HEK293T (cell line): ENCODE measurements around the gene AKR1B15.

Source experiments
- CTCF ChIA-PET: fragments of 350-600 bp; formaldehyde crosslinking; extraction: SDS; loops from one replicate; lab custom pipeline; 2021; ENCODE audit warnings: antibody characterized with exemption, inconsistent platforms; lab: Yijun Ruan, JAX
- POLR2A ChIA-PET: fragments of 350-600 bp; formaldehyde crosslinking; extraction: SDS; loops from one replicate; lab custom pipeline; 2020; ENCODE audit warnings: antibody characterized with exemption, inconsistent platforms; lab: Yijun Ruan, JAX
- DNase-seq: peaks from one replicate; pipeline ENCODE4 v3.0.0; 2012; ENCODE audit warnings: mixed read lengths; ENCODE audit errors: extremely low spot score
- ARNT ChIP-seq: fragments of 450-650 bp; IDR thresholded peaks from 2 replicates; pipeline ENCODE4 v1.6.1; 2017; ENCODE audit warnings: mild to moderate bottlenecking
- BHLHE40 ChIP-seq: fragments of 450-650 bp; IDR thresholded peaks from 2 replicates; pipeline ENCODE4 v1.6.1; 2016; ENCODE audit warnings: mild to moderate bottlenecking, moderate library complexity, borderline replicate concordance
- CTBP1 ChIP-seq: fragments of 450-650 bp; IDR thresholded peaks from 2 replicates; pipeline ENCODE4 v1.6.1; 2016; ENCODE audit warnings: borderline replicate concordance
- ELF4 ChIP-seq: fragments of 450-650 bp; IDR thresholded peaks from 2 replicates; pipeline ENCODE4 v1.6.1; 2017; ENCODE audit warnings: antibody characterized with exemption
- FOXA1 ChIP-seq: fragments of 450-650 bp; IDR thresholded peaks from 2 replicates; pipeline ENCODE4 v1.6.1; 2016; ENCODE audit warnings: mild to moderate bottlenecking
- FOXK2 ChIP-seq: fragments of 450-650 bp; IDR thresholded peaks from 2 replicates; pipeline ENCODE4 v1.6.1; 2016; ENCODE audit warnings: mild to moderate bottlenecking
- FOXM1 ChIP-seq: fragments of 450-650 bp; IDR thresholded peaks from 2 replicates; pipeline ENCODE4 v1.6.1; 2017; ENCODE audit warnings: mild to moderate bottlenecking, borderline replicate concordance
- HDGF ChIP-seq: fragments of 450-650 bp; IDR thresholded peaks from 2 replicates; pipeline ENCODE4 v1.6.1; 2017; ENCODE audit warnings: antibody characterized with exemption, borderline replicate concordance
- L3MBTL2 ChIP-seq: fragments of 450-650 bp; conservative IDR thresholded peaks from 2 replicates; pipeline ENCODE4 v1.6.1; 2016; ENCODE audit warnings: mild to moderate bottlenecking
- LEF1 ChIP-seq: fragments of 450-650 bp; IDR thresholded peaks from 2 replicates; pipeline ENCODE4 v1.6.1; 2017; ENCODE audit warnings: mild to moderate bottlenecking, borderline replicate concordance
- NFRKB ChIP-seq: fragments of 450-650 bp; IDR thresholded peaks from 2 replicates; pipeline ENCODE4 v1.6.1; 2016; ENCODE audit warnings: mild to moderate bottlenecking, moderate library complexity
- SP1 ChIP-seq: fragments of 450-650 bp; IDR thresholded peaks from 2 replicates; pipeline ENCODE4 v1.6.1; 2017
- SUZ12 ChIP-seq: fragments of 450-650 bp; IDR thresholded peaks from 2 replicates; pipeline ENCODE4 v1.6.1; 2016; ENCODE audit warnings: mild to moderate bottlenecking
- TARDBP ChIP-seq: fragments of 450-650 bp; IDR thresholded peaks from 2 replicates; pipeline ENCODE4 v1.6.1; 2016
- ZNF384 ChIP-seq: fragments of 450-650 bp; IDR thresholded peaks from 2 replicates; pipeline ENCODE4 v1.6.1; 2016
- TF ChIP-seq, protein P1 (sequence below): fragments of 450-650 bp; IDR thresholded peaks from 2 replicates; pipeline ENCODE4 v1.6.1; 2016

The AKR1B15 gene

DNA sequence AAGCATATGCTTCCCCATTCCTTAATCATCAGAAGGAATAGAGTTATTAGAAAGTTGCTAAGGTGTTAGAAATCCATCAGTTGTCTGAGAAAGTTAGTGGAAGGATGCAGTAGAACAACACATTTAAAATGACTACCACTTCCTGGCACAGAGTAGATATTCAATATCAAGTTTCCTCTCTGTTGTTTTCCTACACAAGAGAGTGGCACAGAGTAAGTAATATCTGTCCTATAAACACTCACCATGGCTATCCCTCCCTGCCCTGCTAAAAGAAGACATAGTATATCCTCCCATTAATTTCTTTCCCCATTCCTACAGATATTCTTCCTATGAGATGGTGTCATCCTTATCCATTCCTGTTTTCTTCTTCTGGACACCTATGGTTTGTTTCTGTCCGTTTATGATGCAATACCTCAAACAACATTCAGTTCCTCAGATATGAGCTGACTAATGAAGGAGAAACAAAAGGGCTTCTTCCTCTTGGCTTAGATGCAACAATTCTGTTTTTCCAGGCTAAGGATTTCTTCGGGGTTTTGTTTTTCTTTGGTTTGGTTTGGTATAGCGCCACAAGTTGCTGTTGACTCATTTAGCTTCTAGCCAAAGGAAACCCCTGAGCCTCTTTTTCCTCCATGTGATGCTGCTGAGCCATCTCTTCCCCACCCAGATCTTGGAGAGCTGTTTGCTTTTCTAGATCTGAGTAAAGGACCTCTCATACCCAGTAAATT lies 64.9 kb downstream of the AKR1B15 start:
- ChIA-PET CTCF (no interaction called here), POLR2A (no interaction called here)
- no peak for DNase-seq
- TF ChIP-seq, protein P1, sequence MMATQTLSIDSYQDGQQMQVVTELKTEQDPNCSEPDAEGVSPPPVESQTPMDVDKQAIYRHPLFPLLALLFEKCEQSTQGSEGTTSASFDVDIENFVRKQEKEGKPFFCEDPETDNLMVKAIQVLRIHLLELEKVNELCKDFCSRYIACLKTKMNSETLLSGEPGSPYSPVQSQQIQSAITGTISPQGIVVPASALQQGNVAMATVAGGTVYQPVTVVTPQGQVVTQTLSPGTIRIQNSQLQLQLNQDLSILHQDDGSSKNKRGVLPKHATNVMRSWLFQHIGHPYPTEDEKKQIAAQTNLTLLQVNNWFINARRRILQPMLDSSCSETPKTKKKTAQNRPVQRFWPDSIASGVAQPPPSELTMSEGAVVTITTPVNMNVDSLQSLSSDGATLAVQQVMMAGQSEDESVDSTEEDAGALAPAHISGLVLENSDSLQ, result no peak
- TF ChIP-seq LEF1 (no peak), NFRKB (no peak), ELF4 (no peak), ARNT (no peak), SUZ12 (no peak), FOXA1 (no peak), BHLHE40 (no peak), ZNF384 (no peak), CTBP1 (no peak), FOXM1 (no peak), FOXK2 (no peak), L3MBTL2 (no peak), HDGF (no peak), TARDBP (no peak), SP1 (no peak)

DNA sequence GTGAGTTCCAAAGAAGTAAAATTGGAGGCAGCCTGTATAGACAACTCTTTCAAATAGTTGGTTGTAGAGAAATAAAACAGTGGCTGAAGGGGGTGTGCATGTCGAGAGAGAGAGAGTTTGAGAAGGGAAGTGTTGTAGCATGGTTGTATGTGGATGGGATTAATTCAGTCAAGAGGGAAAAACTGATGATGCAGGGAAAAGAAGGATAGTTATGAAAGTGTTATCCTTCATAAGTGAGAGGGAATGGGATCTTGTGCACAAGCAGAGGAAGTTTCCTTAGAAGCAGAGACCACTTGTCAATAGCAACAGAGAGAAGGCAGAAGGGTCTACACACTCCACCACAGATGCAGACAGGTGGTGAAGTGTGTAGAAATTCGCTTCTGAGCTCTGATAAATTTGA lies 67.7 kb downstream of the AKR1B15 start:
- POLR2A ChIA-PET, result no interaction called here
- TF ChIP-seq CTBP1, result no peak
- TF ChIP-seq HDGF, result no peak
- no peak for TF ChIP-seq BHLHE40
- TF ChIP-seq ARNT, result no peak
- TF ChIP-seq LEF1, result no peak
- TF ChIP-seq SUZ12, result no peak
- TF ChIP-seq FOXK2, result no peak
- no peak for TF ChIP-seq FOXA1
- TF ChIP-seq NFRKB, result no peak
- no peak for TF ChIP-seq SP1
- TF ChIP-seq, protein P1, result no peak
- TF ChIP-seq FOXM1, result no peak
- TF ChIP-seq ZNF384, result no peak
- TF ChIP-seq TARDBP, result no peak
- no peak for TF ChIP-seq L3MBTL2
- no peak for TF ChIP-seq ELF4
- CTCF ChIA-PET, result no interaction called here

DNA sequence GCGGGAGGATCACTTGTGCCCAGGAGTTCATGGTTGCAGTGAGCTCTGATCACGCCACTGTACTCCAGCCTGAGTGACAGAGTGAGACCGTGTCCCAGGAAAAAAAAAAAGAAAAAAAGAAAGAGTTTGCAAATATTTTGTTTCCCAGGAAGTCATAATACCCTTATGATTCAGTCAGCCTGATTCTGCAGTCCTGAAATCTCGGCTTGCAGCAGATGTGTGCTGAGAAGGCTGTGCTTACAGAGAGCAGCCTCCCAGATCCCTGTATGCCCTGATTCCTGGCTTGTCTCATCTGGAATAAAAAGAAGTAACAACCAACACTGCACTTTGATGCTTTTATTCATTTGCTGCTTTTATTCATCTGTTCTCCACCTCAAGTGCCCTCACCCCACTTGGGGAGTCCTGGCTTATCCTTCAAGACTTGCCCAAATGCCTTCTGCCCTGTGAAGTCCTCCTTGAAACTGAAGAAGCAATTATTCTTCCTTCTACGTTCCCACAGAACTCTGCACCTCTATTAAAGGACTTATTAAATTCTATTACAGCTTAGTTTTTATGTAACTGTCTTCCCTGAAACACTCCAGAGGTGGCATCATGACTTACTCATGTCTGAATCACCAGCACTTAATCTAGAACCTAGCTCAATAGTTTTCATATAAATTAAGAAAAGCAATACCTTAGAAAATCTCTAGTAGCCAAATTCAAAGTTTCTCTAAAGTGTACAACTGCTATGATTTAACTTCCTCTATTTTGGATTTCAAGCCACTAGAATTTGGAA lies 70.0 kb downstream of the AKR1B15 start:
- POLR2A ChIA-PET, result no interaction called here

More for the DNA sequence above, 67.7 kb downstream of the AKR1B15 start:
- no peak for DNase-seq

DNA sequence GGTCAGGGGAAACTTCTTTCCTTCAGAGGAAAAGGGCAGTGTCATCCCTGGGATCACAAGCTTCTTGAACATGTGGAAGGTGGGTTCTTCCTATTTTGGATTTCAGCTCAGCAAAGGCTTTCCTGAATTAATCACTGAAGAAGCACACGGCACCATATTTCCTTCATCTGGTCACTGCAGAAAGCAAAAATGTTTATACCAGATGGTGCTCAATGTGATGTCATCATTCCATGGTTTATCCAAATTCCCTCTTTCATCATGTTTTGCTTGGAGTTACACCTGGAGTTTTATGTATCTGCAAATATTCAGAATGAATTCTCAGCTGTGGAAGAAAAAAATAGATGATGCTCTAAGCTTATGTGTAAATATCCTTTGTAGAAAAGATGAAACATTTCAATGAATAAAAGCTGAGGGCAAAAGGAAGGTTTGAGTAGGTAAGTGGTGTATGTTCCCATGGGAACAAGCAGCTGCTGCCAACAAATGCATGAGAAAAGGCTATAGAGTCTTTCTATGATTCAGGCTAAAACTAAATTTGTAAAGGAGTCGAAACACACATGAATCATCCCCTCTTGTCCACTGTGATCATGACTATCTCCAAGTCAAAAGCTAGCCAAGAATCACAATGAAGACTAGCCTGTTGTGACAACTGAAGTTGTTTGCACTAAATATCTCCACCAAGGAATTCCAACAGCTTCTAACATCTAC lies 70.9 kb downstream of the AKR1B15 start:
- ChIA-PET POLR2A (no interaction called here), CTCF (interaction anchor here (1.5 kb wide), 1 partner anchor 187 kb away, joined by 3 read pairs; no protein-coding TSS in a partner anchor)
- DNase-seq, result no peak
- TF ChIP-seq, protein P1, result no peak
- TF ChIP-seq HDGF (no peak), NFRKB (no peak), FOXA1 (no peak), L3MBTL2 (no peak), BHLHE40 (no peak), ZNF384 (no peak), ARNT (no peak)

More for the DNA sequence above, 70.0 kb downstream of the AKR1B15 start:
- DNase-seq, result no peak
- TF ChIP-seq BHLHE40 (no peak), NFRKB (no peak), TARDBP (no peak), FOXM1 (no peak), HDGF (no peak), FOXK2 (no peak), ELF4 (no peak), SP1 (no peak), SUZ12 (no peak), ZNF384 (no peak), LEF1 (no peak), L3MBTL2 (no peak), FOXA1 (no peak), CTBP1 (no peak), ARNT (no peak)
- TF ChIP-seq, protein P1, result no peak
- CTCF ChIA-PET, result interaction anchor here (1.5 kb wide), 1 partner anchor 187 kb away, joined by 3 read pairs; no protein-coding TSS in a partner anchor
